Measurements from ENCODE around the gene NANS.

GRCh38 chr9:98105006-98105405 is 48.5 kb downstream of the NANS start:
- TF ChIP-seq CHD2 (IDR thresholded peaks at IDR 0.05; ENCODE audit: borderline replicate concordance, low read depth, low read length) (no peak), ASH2L (IDR thresholded peaks at IDR 0.05; ENCODE audit: borderline replicate concordance, low read depth) (no peak), EP300 (IDR thresholded peaks at IDR 0.05; ENCODE audit: borderline replicate concordance in 1 of 2, control insufficient read depth in 1 of 2, low read depth in 2 of 2, low read length in 2 of 2) (no peak), REST (IDR thresholded peaks at IDR 0.05; ENCODE audit: low read depth, low read length) (no peak)

Measured in GM12878 (cell line).